ENCODE data around the gene PDCD4.
"Not testable (repeated sequence)": the region's sequence is repeated elsewhere in the genome, so short reads cannot be mapped to it uniquely, and the experiment has no call there.

Gene PDCD4

GRCh38 chr10:110861930-110862649 lies 9.6 kb upstream of the PDCD4 start:
- Histone ChIP-seq H3K27me3 (no peaks in the 10 kb centered on the region), H3K36me3 (no peaks in the 10 kb centered on the region), H3K27ac (peak overlapping the region in 10 of 11 experiments; percentile 71 to 98 (median 95); a peak in 20 of 22 replicates), H3K4me1 (peaks cover 89 to 100% (median 99%) of the 10 kb centered on the region in 10 experiments), H3K4me3 (no peak overlapping the region), H4K20me1 (no peaks in the 10 kb centered on the region), H3K4me2 (peak overlapping the region; percentile 7 to 95 (median 83); a peak in 21 of 22 replicates), H3K9ac (peak overlapping the region in 6 of 11 experiments; percentile 21 to 82 (median 72); a peak in 8 of 22 replicates), H3K9me3 (replicated peaks in 1 of 11) (no peaks in the 10 kb centered on the region)
- TF ChIP-seq Cebpa-rat (IDR thresholded peaks at IDR 0.05), result no peak

GRCh38 chr10:110862961-110863360 lies 8.8 kb upstream of the PDCD4 start:
- Histone ChIP-seq H3K9ac (peak overlapping the region in 6 of 11 experiments; percentile 71 to 82 (median 79); a peak in 12 of 22 replicates), H3K9me3 (replicated peaks in 1 of 11) (no peaks in the 10 kb centered on the region), H3K27me3 (no peaks in the 10 kb centered on the region), H3K4me3 (no peak overlapping the region), H3K36me3 (no peaks in the 10 kb centered on the region), H3K27ac (peak overlapping the region; percentile 71 to 98 (median 95); a peak in 21 of 22 replicates), H3K4me1 (peaks cover 89 to 100% (median 99%) of the 10 kb centered on the region in 10 experiments), H3K4me2 (peak overlapping the region; percentile 66 to 95 (median 83)), H4K20me1 (no peaks in the 10 kb centered on the region)
- no peak for TF ChIP-seq Cebpa-rat (IDR thresholded peaks at IDR 0.05)

DNA sequence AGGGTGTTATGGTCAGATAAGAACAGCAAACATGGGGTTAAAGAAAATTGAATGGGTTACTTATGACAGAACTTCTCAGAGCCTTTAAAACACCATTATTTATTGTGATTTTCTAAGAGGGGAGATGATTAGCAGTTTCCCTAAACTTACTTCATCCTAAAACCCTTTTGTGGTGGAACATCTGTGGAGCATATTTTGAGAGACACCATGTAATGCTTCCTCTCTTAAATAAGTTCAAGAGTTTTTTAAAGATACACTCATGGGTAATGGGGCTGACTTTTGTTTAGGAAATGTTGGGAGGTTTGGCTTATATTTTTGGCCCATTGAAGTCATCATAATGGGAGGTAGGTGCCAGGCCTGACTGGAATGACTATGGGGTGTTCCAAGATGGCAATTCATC lies 8.4 kb upstream of the PDCD4 start:
- TF ChIP-seq Cebpa-rat (IDR thresholded peaks at IDR 0.05), result no peak
- Histone ChIP-seq H3K4me1 (peaks cover 89 to 100% (median 99%) of the 10 kb centered on the region in 10 experiments), H3K36me3 (no peaks in the 10 kb centered on the region), H3K4me3 (peak overlapping the region in 1 of 10 experiments; percentile 4; a peak in 1 of 20 replicates), H4K20me1 (no peaks in the 10 kb centered on the region), H3K9me3 (replicated peaks in 1 of 11) (no peaks in the 10 kb centered on the region), H3K27ac (peak overlapping the region; percentile 71 to 98 (median 95); a peak in 21 of 22 replicates), H3K9ac (peak overlapping the region in 8 of 11 experiments; percentile 13 to 82 (median 76); a peak in 14 of 22 replicates), H3K27me3 (no peaks in the 10 kb centered on the region), H3K4me2 (peak overlapping the region; percentile 66 to 95 (median 83))

DNA sequence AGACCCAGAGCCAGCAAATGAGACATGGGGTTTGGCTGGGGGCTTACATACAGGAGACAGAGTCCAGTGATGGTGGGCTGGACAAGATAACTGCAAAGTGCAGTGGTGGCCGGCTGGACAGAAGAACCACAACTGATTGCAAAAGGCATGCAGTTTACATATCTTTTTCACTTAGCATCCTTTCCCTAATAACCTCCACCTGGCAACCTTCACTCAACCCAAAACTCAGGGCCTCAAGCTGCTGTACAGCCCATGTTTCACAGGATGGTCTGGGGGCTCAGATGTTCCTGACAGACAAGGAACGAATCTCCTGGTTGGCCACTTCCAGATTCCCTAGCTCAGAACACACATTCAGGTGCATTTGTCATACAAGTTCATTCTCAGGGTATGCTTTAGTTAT lies 7.8 kb upstream of the PDCD4 start:
- Histone ChIP-seq H4K20me1 (no peaks in the 10 kb centered on the region), H3K4me2 (peak overlapping the region; percentile 66 to 95 (median 83)), H3K36me3 (no peaks in the 10 kb centered on the region), H3K9ac (peak overlapping the region in 9 of 11 experiments; percentile 13 to 82 (median 74); a peak in 15 of 22 replicates), H3K27ac (peak overlapping the region; percentile 71 to 98 (median 95); a peak in 21 of 22 replicates), H3K27me3 (no peaks in the 10 kb centered on the region), H3K4me3 (0 out of 20 replicates have a peak overlapping the region, but pooled peaks of 1 of the 10 experiments have one; percentile 4), H3K9me3 (replicated peaks in 1 of 11) (no peaks in the 10 kb centered on the region), H3K4me1 (peaks cover 89 to 100% (median 99%) of the 10 kb centered on the region in 10 experiments)
- no peak for TF ChIP-seq Cebpa-rat (IDR thresholded peaks at IDR 0.05)

DNA sequence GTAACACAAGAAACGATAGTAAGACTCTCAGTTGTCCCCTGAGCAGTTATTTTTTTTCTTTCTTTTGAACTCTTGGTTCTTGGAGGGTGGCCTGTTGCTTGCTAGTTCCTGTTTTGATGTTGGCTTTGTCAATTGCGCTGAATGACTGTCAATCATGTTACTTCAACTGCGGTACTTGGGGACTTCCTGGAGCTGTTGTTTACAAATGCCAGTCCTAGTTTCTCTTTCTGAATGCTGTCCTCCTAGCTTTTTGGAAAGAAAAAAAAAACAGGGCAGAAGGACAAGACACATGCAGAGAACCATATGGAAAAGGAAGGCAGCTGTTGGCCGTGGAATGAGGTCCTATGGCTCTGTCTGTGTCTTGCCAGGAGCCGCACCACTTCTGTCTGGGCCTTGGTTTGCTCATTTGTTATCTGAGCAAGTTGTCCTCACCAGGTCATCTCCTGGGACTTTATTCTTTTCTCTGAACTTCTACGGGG lies 7.0 kb upstream of the PDCD4 start:
- peak overlapping the region; percentile 71 to 98 (median 95) for H3K27ac ChIP-seq
- H3K4me3 ChIP-seq, result peak overlapping the region in 5 of 10 experiments; percentile 30 to 51 (median 38); a peak in 7 of 20 replicates
- TF ChIP-seq Cebpa-rat (IDR thresholded peaks at IDR 0.05), result no peak; a peak in 2 of 22 replicates
- no peaks in the 10 kb centered on the region for H4K20me1 ChIP-seq
- peak overlapping the region; percentile 66 to 95 (median 83) for H3K4me2 ChIP-seq
- peak overlapping the region; percentile 53 to 85 (median 80) for H3K9ac ChIP-seq
- H3K9me3 ChIP-seq (replicated peaks in 1 of 11), result no peaks in the 10 kb centered on the region
- H3K27me3 ChIP-seq, result no peaks in the 10 kb centered on the region
- peaks cover 87 to 100% (median 99%) of the 10 kb centered on the region in 10 experiments for H3K4me1 ChIP-seq
- no peaks in the 10 kb centered on the region for H3K36me3 ChIP-seq

DNA sequence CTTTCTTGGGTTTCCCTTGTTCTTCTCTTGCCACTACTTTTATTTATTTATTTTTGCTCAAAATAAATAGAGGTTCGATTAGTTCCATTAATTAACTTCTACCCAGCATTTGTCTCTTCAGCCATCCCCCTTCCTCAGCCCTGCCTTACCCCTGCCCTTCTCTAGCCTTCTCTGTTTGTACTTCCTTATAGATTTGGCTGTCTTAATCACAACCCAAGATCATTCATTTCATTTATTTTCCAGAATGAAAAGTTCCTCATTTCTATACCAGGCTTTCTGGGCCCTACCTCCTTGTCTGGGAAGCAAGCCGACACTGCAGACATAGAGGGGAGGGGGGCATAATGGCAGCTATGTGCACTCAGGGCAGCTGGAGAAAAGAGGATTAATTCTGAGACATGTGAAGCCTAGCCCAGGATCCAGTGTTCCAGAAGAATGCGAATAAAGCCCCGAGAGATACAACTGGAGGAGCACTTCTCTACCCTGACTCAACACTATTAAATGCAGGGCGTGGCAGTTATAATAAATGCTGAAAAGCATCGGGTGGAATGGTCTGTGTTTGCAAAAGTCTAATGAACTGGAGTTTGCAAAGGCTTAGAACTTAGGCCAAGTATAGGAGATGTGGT lies 6.4 kb upstream of the PDCD4 start:
- H3K4me2 ChIP-seq, result peak overlapping the region; percentile 66 to 95 (median 83)
- peaks cover 86 to 100% (median 100%) of the 10 kb centered on the region in 10 experiments for H3K4me1 ChIP-seq
- peak overlapping the region; percentile 71 to 98 (median 95) for H3K27ac ChIP-seq
- H4K20me1 ChIP-seq, result no peaks in the 10 kb centered on the region
- no peaks in the 10 kb centered on the region for H3K27me3 ChIP-seq
- peak overlapping the region in 5 of 10 experiments; percentile 30 to 51 (median 38); a peak in 5 of 20 replicates for H3K4me3 ChIP-seq
- peak overlapping the region; percentile 53 to 85 (median 80); a peak in 21 of 22 replicates for H3K9ac ChIP-seq
- TF ChIP-seq Cebpa-rat (IDR thresholded peaks at IDR 0.05), result no peak
- no peaks in the 10 kb centered on the region for H3K36me3 ChIP-seq
- no peaks in the 10 kb centered on the region for H3K9me3 ChIP-seq (replicated peaks in 1 of 11)

- no peaks in the 10 kb centered on the region for H3K9me3 ChIP-seq (replicated peaks in 1 of 11)
Measured at GRCh38 chr10:110865809-110866482, 5.8 kb upstream of the PDCD4 start.

DNA sequence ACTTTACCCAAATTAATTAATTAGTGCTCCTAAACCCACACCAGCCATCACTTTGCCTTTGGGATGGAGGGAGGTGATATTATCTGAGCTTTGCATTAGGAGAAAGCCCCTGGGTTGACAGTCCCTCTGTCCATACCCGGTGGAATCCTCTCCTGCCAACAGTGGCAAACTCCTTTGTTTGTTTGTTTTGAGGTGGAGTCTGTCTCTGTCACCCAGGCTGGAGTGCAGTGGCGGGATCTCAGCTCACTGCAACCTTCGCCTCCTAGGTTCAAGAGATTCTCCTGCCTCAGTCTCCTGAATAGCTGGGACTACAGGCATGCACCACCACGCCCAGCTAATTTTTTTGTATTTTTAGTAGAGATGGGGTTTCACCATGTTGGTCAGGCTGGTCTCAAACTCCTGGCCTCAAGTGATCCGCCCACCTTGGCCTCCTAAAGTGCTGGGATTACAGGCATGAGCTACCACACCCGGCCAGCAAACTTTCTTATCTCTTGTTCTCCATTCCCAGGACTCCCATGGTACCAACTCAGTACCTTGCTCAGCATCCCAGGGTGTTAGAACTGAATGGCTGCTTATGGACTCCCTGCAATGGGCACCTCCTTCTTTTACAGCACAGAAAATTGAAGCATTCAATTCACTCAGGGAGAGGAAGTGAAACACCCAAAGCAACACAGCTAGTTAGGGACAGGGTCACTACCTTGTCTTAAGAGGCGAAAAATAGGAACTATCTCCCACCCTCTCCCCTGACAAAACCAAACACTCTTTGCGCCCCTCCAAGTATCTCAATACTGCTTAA lies 4.5 kb upstream of the PDCD4 start:
- not testable (repeated sequence) for H3K27me3 ChIP-seq; H3K36me3 ChIP-seq; H4K20me1 ChIP-seq; H3K4me3 ChIP-seq; H3K9me3 ChIP-seq (replicated peaks in 1 of 11)
- H3K27ac ChIP-seq, result peak overlapping the region in 10 of 11 experiments; percentile 38 to 97 (median 94); a peak in 19 of 22 replicates
- H3K4me2 ChIP-seq, result peak overlapping the region; percentile 32 to 95 (median 86)
- H3K9ac ChIP-seq, result peak overlapping the region in 9 of 11 experiments; percentile 14 to 70 (median 50); a peak in 16 of 22 replicates
- peaks cover 84 to 93% (median 91%) of the 10 kb centered on the region in 10 experiments for H3K4me1 ChIP-seq

More at GRCh38 chr10:110865809-110866482, 5.8 kb upstream of the PDCD4 start:
- no peak overlapping the region for H3K4me3 ChIP-seq
- H3K27me3 ChIP-seq, result no peaks in the 10 kb centered on the region
- H3K9ac ChIP-seq, result peak overlapping the region in 9 of 11 experiments; percentile 71 to 85 (median 81); a peak in 14 of 22 replicates
- H3K27ac ChIP-seq, result peak overlapping the region in 10 of 11 experiments; percentile 84 to 98 (median 95); a peak in 19 of 22 replicates
- peaks cover 86 to 100% (median 100%) of the 10 kb centered on the region in 10 experiments for H3K4me1 ChIP-seq
- H4K20me1 ChIP-seq, result no peaks in the 10 kb centered on the region
- H3K36me3 ChIP-seq, result no peaks in the 10 kb centered on the region
- peak overlapping the region; percentile 66 to 95 (median 83); a peak in 20 of 22 replicates for H3K4me2 ChIP-seq
- no peak for TF ChIP-seq Cebpa-rat (IDR thresholded peaks at IDR 0.05)
